GM19328 (cell line): Measurements from ENCODE around the gene HCN2.

Experiments
- ATAC-seq: cut with Tn5 transposase; IDR thresholded peaks from one replicate; pipeline ENCODE4 v1.9.1; 2021; ENCODE audit warnings: mild to moderate bottlenecking, moderate library complexity; ENCODE audit not compliant: unreplicated experiment

Gene HCN2

DNA sequence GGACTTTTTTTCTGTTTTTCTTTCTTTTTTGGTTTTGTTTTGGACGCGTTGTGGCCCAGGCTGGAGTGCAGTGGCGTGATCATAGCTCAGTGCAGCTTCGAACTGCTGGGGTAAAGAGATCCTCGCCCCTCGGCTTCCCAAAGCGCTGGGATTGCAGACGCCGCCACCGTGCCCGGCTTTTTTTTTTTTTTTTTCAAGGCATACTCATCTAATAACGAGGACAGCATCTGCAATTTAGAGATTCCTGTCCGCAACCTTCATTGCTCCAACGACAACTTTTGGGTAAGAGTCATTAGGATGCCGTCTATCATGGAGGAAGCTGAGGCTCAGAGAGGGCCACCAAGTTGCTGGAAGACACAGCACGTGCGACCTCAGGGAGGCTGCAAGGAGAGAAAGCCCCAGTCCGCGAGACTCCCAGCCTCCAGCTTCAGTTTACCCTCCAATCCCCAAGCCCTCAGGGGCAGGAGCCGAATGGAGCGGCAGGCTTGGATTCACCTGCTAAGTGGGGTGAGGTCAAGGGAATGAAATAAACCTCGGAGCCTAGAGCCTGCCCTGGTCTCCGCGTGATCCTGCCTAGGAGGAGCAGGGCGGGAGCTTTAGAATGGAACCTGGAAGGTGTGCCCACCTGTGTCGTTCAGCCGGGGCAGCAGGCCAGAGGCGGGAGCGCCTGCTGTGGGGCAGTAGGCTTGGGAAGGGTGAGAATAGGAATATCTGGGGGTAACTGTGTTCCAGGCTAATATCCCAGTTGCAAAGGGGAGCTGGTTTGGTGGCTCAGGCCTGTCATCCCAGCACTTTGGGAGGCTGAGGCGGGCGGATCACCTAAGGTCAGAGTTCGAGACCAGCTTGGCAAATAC lies 44.3 kb downstream of the HCN2 start:
- ATAC-seq, result no peak

DNA sequence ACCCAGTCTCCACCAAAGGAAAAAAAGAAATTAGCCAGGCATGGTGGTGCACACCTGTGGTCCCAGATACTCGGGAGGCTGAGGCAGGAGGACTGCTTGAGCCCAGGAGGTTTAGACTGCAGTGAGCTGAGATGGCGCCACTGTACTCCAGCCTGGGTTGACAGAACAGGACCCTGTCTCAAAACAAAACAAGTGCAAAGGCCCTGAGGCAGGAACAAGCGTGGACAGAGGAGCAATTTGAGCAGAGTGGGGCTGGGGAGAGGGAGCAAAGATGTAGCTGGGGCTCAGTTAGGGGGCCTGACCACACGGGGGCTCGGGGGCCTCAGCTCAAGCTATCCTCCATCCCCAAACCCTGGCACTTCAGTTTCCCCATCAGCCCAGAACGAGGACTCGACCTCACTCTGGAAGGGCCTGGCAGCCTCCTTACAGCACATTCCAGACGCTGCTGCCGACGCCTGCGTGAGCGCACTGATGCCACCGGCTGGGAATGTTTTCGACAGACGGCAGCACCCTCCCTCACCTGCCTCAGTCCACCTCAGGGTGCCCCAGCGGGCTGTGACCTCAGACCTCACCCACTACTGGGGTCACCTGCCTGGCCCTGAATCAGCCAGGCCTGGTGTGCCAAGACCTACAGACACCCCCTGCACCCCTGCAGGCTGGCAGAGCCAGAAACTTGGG lies 45.4 kb downstream of the HCN2 start:
- no peak for ATAC-seq

DNA sequence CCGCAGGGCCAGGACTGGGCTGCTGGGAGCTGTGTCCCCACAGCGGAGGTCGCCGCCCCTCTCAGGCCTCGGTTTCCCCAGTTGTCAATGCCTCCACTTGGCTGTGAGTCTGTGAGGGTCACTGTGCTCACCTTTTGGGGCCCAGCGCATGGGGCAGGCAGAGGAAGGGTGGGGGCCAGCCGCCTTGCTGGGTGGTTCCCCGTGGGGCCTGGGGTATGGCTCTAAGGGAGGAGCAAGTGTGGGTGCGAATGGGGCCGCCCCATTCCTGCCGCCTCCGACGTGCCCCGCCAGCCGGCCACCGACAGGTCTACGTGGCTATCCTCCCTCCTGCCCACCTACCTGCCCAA lies 49.2 kb downstream of the HCN2 start:
- ATAC-seq, result no peak

DNA sequence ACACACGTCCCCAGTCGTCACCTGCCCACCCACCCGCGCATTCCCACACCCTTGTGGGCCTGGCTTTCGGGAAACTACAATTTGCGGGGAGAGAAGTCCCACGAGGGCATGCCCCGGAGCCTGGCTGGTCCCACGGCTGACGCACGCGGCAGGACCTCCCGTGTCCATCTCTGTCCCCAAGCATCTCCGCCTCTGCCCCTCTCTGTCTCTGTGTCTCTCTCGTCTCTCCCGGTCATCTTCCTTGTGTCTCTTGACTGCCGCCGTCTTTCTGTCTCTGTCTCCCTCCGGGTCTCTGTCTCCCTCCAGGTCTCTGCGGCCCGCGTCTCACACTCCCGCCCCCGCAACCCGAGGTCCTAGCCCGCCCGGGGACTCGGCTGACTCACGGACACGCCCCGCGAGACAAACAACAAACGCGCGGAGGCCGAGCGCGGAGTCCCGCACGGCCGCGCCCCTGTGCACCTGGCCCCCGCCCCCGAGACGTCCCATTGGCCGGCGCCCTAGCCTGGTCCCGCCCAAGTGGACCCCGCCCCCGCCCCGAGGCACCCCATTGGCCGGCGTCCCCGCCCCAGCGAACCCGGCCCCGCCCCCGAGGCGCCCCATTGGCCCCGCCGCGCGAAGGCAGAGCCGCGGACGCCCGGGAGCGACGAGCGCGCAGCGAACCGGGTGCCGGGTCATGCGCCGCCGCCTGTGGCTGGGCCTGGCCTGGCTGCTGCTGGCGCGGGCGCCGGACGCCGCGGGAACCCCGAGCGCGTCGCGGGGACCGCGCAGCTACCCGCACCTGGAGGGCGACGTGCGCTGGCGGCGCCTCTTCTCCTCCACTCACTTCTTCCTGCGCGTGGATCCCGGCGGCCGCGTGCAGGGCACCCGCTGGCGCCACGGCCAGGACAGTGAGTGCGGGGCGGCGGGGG lies 49.8 kb downstream of the HCN2 start, which contains the start of gene FGF22:
Gene FGF22 (plus strand): TSS at position 627 of the 908 bp plus-strand sequence. CDS start 47 bp downstream, at position 674.
- peak; percentile 46 for ATAC-seq

DNA sequence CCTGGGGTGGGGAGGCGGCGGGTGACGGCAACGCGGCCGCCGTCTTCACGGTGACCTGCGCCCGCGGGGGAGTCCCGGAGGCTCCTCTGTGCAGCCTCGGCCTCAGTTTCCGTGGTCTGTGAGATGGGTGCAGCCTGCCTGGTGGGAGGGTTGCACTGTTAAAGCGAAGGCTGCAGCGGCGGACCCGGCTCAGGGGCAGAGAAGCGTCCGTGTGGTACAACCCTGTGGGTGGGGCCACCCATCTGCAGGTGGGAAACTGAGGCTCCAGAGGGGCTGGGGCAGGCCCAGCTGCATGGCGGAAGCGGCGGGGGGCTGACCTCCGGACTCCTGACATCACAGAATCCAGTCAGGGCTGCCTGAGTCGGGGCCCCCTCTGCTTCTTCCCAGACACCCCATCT lies 50.5 kb downstream of the HCN2 start:
- ATAC-seq, result no peak

DNA sequence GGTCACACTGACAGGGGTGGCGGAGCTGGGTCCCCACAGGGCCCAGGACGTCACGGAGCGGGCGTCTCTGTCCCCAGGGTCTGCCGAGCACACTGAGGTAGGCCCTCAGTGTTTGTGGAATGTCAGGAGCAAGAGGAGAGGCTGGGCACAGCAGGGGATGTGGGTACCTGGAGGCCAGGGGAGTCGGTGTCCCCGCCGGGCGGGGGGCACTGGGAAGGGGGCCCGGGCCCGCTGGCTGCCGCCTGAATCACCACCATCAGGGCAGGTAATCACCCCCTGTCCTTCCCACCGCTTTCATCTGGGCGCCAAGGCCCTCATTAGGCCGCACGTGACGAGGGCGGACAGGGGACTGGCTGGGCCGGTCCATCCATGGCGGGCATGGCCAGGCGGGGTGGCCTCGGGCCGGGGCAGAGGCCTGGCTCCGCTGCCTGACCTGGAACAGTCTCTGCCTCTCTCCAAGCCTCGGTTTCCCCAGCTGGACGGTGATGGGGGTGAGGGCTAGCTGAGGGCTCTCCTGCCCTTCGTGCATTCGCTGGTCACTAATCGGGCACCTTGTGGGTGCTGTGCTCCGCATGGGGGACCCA lies 51.0 kb downstream of the HCN2 start:
- ATAC-seq, result no peak

DNA sequence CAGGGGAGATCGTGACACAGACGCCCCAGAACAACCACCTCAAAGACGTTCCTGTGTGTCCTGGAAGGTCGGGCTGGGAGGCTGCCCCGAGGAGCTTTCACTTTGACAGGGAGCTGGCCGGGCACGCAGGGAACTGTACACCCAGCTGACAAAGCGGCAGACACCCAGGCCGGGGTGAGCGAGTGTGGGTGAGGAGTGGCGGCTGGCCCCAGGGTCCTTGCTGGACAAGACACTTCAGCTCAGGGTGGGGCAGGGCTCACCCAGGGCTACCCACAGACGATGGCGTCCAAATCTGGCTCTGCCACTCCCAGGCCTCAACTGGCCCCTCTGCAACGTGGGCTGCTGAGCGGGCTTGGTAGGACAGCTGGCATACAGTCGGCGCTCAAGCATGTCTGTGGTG lies 52.0 kb downstream of the HCN2 start:
- no peak for ATAC-seq

DNA sequence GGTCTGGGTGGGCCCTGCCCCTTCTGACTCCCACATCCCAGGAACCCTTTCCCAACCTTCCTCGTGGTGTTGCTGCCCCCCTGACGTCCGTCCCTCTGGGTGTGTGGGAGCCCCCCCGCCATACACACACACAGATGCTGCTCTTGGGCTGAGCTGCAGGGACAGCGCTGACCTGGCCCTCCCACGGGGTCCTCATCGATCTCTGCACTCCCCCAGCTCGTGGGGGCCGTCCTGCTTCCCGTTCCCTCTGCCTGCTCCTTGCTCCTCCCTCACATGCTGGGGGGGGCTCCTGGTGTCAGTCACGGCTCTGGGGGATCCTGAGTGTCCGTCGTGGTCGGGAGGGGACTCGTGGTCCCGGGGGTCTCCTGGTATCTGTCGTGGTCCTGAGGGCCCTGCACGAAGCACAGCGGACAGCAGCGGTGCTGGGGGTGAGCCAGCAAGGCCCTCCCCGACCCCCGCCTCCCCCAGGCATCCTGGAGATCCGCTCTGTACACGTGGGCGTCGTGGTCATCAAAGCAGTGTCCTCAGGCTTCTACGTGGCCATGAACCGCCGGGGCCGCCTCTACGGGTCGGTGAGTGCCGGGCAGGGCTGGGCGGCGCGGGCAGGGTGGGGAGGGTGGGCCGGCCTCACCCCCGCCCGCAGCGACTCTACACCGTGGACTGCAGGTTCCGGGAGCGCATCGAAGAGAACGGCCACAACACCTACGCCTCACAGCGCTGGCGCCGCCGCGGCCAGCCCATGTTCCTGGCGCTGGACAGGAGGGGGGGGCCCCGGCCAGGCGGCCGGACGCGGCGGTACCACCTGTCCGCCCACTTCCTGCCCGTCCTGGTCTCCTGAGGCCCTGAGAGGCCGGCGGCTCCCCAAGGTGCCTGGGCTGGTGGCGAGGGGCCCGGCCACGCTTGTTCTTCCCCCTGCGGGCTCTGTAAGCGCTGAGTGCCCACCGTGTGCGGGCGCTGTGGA lies 53.4 kb downstream of the HCN2 start:
- no peak for ATAC-seq

DNA sequence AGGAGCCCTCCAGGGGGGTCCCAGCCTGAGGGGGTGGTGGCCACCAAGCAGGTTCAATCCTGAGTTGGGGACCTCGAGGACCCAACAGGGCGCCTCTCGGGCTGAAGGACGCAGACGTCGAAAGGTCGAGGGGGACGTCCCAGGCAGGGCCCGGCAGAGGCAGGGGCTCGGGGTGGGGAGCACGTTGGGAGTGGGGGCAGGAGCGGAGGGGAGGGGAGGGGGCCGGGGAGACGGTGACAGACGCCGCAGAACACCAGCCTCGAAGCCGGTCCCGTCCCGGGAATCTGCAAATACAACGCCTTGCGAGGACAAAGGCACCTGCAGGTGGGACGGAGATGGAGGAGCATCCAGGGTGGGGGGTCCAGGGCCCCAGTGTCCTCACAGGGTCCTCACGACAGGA lies 54.1 kb downstream of the HCN2 start:
- ATAC-seq, result no peak

DNA sequence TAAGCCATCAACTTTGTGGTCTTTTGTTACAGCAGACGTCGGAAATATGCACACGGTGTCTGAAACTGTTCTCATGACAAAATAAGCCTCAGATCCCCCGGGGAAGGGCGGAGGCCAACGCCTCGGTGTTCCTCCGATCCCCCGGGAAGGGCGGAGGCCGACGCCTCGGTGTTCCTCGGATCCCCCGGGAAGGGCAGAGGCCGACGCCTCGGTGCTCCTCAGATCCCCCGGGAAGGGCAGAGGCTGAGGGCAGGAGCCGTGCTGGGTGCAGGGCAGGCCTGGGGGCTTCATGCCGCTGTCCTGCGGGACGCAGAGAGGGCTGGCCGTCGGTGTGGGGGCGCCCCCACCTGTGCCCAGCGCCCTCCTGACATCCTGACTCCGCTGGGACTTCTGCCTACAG lies 54.7 kb downstream of the HCN2 start:
- no peak for ATAC-seq

DNA sequence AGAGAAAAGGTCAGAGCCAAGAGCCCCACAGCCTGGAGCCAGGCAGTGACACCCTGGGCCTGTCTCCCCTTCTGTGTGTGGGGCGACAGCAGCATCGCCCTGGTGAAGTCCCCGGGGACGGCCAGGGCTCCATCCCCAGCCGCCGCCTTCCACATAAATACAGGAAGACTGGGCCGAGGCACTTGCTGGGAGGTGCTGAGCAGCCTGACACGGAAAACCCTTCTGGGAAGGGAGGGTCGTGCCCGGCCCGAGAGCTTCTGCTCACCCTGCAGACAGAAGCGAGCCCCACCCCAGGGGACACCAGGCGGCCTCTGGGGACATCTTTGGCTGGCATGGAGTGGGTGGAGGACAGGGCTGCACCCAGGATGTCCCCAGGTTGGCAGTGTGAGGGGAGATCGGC lies 55.1 kb downstream of the HCN2 start:
- no peak for ATAC-seq

DNA sequence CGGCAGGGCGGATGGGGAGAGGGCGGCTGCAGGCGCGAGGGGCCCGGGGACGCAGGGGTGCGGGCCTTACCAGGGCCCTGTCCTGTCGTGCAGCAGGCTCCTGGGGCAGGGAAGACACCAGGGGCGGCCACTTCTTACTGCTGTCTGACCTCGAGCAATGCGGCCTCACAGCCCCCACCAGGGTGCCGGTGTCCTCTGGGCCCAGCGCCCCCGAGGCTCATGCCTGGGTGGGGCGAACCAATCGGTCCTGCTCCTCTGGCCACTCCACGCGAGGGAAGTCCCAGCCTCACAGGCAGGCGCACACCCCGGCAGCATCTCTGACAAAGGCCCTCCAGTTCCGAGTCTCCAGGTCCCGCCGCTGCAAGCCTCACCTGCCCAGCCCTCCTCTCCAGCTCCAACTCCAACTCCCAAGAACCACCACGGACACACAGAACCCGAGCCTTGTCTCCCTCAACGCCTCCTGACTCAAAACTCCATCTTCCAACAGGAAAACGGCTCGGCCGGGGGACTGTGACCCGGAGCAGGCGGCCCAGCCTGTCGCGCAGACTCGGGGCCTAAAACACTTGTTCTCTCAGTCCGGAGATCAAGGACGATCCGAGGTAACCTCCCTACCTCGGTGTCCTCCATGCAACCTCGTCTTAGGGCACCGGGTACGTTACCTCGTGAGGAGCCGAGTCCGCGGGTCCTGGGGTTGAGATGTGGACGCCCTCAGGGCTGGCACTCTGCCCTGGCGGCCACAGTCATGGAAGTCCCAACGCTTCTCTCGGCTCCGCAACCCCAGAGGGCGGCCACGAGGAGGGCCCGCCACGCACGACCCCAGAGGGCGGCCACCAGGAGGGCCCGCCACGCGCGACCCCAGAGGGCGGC lies 56.5 kb downstream of the HCN2 start:
- ATAC-seq, result no peak

DNA sequence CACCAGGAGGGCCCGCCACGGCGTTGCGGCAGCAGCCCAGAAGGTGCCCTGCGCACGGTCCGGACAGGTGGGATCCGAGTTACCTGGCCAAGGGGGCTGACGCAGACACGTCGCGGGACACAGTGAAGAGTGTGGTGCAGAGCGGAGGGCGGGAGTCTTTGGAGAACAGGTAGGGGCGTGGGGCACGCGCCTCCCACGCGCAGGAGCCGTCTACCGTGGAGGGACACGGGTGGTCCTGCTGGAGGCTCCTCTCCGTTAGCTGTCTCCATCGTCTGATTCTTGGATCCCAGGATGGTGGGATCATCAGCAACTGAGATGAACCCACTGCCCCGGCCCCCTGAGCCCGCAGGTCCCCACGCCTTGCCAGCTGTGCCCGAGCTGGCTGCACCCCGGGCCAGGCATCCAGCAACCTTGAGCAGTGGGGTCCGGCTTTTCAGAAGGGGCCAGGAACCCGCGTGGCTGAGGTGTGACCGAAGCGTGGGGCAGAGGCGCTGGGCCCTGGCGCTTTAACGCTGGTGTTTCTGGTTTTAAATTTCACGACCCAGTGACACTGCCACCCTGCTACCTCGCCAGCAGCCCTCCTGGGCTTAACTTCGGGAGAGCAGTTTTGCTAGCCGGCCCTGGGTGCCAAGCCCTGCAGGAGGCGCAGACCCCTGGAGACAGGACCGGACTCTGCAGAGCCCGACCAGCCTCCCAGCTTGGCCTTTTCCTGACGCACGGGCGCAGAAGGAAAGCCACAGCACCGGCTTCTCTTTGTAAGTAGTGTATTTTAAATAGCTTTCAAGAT lies 57.3 kb downstream of the HCN2 start:
- no peak for ATAC-seq

DNA sequence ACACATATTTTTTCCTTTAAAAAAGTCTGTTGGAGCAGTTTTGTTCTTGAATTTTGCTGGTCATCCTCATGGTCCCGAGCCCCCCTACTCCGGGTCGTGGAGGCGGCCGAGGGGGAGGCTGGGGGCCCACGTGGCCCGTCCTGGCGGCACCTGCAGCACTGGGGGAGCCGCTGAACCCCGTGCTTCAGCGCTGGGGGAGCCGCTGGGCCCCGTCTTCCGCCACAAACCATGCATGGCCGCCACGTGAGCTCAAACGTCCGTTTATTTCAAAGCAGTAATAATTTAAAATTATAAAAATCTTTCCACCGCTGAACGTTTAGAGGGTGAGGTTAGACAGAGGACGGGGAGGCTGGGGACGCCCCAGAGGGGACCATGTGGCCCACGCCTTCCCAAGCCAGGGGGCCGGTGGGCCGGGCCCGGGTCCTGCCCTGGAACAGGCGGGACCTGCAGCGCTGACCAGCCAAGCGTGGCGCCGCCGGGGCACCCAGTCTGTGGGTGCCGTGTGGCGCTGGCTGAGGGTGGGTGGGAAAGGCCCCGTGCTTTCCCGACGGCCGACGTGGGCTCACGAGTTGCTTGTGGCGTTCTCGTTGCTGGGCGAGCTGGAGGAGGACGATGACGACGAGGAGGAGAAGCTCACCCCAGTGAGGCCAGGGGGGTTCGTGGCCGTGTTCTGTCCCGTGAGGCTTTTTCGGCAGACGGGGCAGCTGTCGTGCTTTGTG lies 58.0 kb downstream of the HCN2 start:
- ATAC-seq, result no peak

DNA sequence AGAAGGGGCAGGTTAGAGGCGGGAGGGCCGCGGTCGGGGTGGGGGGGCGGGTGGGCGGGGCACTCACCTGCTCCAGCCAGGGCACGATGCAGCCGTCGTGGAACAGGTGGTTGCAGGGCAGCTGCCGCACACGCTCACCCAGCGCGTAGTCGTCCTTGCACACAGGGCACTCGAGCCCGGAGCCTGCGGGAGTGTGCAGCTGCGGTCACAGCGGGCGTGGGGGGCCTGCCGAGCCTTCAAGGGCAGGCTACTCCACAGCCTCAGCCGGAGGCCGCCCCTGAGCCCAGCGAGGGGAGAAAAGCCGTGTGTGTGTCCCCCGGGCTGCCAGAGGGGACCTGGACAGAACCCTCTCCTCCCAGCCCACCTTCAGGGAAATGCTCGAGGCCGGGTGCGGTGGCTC lies 58.6 kb downstream of the HCN2 start:
- no peak for ATAC-seq

DNA sequence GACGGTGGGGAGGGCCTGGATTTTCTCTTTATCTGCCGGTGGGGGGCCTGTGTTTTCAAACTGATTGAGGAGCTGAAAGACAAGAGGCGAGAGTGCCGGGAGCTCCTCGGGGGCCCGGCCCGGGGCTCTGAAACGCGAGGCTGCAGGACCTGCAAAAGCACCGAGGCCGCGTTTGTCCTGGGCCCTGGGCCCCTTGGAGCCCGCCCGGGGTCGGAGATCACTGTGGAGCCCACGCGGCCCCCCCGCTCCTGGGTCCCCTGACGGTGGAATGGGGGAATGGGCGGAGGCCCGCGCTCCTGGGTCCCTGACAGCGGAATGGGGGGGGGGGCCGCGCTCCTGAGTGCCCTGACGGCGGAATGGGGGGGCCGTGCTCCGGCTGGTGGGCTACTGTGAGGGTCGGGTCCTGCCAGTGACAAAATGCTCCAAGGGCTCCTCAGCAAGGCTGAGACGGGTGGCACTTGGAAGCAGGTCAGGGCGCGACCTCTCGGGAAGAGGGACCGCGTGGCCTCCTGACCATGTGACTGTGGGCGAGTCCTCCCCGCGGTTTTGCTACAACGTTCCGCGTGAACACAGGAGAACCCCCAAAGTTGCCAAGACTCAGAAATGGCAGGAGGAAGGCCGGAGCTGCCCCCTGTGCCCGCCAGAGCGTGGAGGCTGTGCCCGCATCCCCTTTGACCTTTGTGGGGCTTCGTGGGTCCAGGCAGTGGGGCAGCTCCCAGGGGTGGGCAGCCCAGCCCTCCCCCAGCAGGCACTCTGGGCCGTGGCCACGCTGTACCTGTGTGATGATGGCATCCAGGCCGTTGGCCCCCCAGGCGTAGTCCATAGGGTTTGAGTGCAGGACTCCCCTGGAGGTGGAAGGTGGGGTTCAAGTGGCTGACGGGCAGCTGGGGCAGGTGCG lies 59.5 kb downstream of the HCN2 start:
- no peak for ATAC-seq

DNA sequence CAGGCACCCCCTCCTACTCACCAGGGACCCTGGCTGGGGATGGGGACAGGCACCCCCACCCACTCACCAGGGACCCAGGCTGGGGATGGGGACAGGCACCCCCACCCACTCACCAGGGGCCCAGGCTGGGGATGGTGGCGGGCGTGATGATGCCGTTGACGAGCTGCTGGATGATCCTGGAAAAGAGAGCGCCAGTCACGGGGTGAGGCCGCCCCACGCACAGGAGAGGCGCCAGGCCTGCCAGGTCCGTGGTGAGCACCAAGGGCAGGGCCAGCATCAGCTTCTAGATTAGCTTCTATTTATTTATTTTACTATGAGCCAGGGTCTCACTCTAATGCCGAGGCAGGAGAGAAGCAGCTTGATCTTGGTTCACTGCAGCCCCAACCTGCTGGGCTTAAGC lies 60.4 kb downstream of the HCN2 start:
- no peak for ATAC-seq
